Esophagus muscularis mucosa (tissue), 4 donors: ENCODE data around the gene TRPM6. TPM values are rescaled to one million over a fixed set of nuclear protein-coding genes. Genes with fewer than 3 reads are reported as not detected.

Experiments
- DNase-seq: peaks from one replicate; pipeline ENCODE4 v3.0.0-alpha.2; 2017; ENCODE audit errors: extremely low spot score
- H3K27ac ChIP-seq, 4 donors: fragments of 200-600 bp; sonication (generic); replicated peaks in 1 of 4; 1 replicate in 3 of 4; 2 replicates in 1 of 4; pipeline ENCODE4 v1.5.1; 2016 to 2019; ENCODE audit warnings: mild to moderate bottlenecking in 1 of 4
- H3K27me3 ChIP-seq, 4 donors: fragments of 200-600 bp; sonication (generic); one replicate each; pipeline versions ENCODE4 v1.5.1 to v1.6.0; 2016 to 2019
- H3K36me3 ChIP-seq, 4 donors: fragments of 200-600 bp; sonication (generic); one replicate each; pipeline ENCODE4 v1.5.1; 2016 to 2019
- H3K4me1 ChIP-seq, 4 donors: fragments of 200-600 bp; sonication (generic); one replicate each; pipeline ENCODE4 v1.5.1; 2016 to 2019
- H3K4me3 ChIP-seq, 4 donors: fragments of 200-600 bp; sonication (generic); 1 replicate in 2 of 4; 2 replicates in 2 of 4; pipeline ENCODE4 v1.5.1; 2016 to 2019; ENCODE audit warnings: mild to moderate bottlenecking in 4 of 4, moderate library complexity in 1 of 4
- H3K9me3 ChIP-seq, 4 donors: fragments of 200-600 bp; sonication (generic); 1 replicate in 3 of 4; 2 replicates in 1 of 4; pipeline ENCODE4 v1.5.1; 2016 to 2019
- EP300 ChIP-seq: sonication (generic); formaldehyde crosslinking; IDR thresholded peaks from one replicate; pipeline ENCODE4 v1.6.1; 2017; ENCODE audit warnings: antibody characterized with exemption
- POLR2A ChIP-seq: fragments of 450-650 bp; IDR thresholded peaks from one replicate; pipeline ENCODE4 v1.6.1; 2017; ENCODE audit warnings: antibody characterized with exemption, moderate library complexity, mild to moderate bottlenecking, low read depth
- POLR2AphosphoS5 ChIP-seq, 2 donors: sonication (generic); formaldehyde crosslinking; IDR thresholded peaks; one replicate each; pipeline ENCODE4 v1.6.1; 2017; ENCODE audit warnings: antibody characterized with exemption in 2 of 2
- WGBS: methylation state at CpG from one replicate; pipeline ENCODE4 v1.1.5; 2018; 5-methylcytosine and 5-hydroxymethylcytosine counted together
- intact Hi-C: fragments of 100-400 bp; cut with DNase I; formaldehyde crosslinking; loops from one replicate; pipeline ENCODE4 v1.15.1; 2023
- small RNA-seq, 3 donors: library from RNA; depleted of rRNA; stranded (forward); fragments of <200 nt; gene quantifications; one replicate each; pipeline ENCODE3, GENCODE V24; 2016
- total RNA-seq, 4 donors: library from RNA; depleted of rRNA; stranded (reverse); fragments of >200 nt; gene quantifications; one replicate each; pipeline versions ENCODE4 v1.1.0 to v1.2.1, GENCODE V29; 2016
- TF ChIP-seq, protein P1 (sequence below), 3 experiments: fragments of 200-600 bp in 2 of 3; fragments of 450-650 bp in 1 of 3; sonication (generic) in 2 of 3; IDR thresholded peaks; one replicate each; pipeline ENCODE4 v1.5.1; 2017 to 2019; ENCODE audit warnings: antibody characterized with exemption in 3 of 3, mild to moderate bottlenecking in 2 of 3, moderate library complexity in 1 of 3

The TRPM6 gene
- total RNA-seq, 4 donors from 2014 or later, result 0.52 to 1.8 (median 1.2) TPM

DNA sequence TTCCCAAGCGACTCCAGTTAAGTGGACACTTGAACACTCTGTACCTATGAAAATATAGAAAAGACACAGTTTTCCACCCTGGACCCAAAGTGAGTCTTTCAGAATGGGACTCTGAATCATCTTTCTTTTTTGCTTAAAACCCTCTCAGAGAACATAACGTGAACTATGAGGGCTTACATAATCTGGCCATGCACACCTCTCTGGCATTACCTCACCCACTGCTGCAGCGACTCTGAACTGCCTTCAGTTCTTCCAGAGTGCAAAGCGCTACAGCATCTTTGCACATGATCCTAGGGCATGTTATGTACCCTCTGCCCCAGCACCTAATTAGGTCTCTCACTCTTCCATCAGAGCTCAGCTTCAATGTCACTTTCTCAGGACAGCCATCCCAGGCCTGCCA lies 204.4 kb downstream of the TRPM6 start:
- no peaks in the 10 kb centered on the region for H3K36me3 ChIP-seq
- TF ChIP-seq POLR2AphosphoS5 (IDR thresholded peaks at IDR 0.05), result no peak
- DNase-seq, result no peak
- intact Hi-C loops, result no loop called here
- no peaks in the 10 kb centered on the region for H3K27me3 ChIP-seq
- H3K27ac ChIP-seq, result no peak overlapping the region
- no peaks in the 10 kb centered on the region for H3K9me3 ChIP-seq
- no peaks in the 10 kb centered on the region for H3K4me1 ChIP-seq
- WGBS, result 93% methylated on average over 4 of the region's 4 CpGs
- no peak overlapping the region for H3K4me3 ChIP-seq

DNA sequence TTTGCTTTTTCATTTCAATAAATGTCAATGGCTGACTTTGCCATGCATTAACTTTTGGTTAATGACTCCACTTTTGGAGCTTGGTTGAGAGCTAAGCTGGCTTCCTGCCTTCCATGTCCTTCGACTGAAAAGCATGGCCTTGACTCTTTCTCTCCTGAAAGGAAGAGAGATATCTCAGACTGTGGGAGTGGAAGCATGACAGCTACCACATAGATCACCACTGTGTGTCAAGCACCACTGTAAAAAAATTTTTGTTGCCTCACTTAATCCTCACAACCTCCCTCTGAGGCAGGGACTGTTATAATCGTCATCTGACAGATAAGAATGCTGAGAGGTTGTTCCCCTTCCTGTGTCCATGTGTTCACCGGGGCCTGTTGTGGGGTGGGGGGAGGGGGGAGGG lies 205.8 kb downstream of the TRPM6 start:
- TF ChIP-seq EP300, result no peak
- TF ChIP-seq POLR2AphosphoS5 (IDR thresholded peaks at IDR 0.05), result no peak
- TF ChIP-seq POLR2A, result no peak
- TF ChIP-seq, protein P1, sequence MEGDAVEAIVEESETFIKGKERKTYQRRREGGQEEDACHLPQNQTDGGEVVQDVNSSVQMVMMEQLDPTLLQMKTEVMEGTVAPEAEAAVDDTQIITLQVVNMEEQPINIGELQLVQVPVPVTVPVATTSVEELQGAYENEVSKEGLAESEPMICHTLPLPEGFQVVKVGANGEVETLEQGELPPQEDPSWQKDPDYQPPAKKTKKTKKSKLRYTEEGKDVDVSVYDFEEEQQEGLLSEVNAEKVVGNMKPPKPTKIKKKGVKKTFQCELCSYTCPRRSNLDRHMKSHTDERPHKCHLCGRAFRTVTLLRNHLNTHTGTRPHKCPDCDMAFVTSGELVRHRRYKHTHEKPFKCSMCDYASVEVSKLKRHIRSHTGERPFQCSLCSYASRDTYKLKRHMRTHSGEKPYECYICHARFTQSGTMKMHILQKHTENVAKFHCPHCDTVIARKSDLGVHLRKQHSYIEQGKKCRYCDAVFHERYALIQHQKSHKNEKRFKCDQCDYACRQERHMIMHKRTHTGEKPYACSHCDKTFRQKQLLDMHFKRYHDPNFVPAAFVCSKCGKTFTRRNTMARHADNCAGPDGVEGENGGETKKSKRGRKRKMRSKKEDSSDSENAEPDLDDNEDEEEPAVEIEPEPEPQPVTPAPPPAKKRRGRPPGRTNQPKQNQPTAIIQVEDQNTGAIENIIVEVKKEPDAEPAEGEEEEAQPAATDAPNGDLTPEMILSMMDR (IDR thresholded peaks at IDR 0.05), result no peak
- Histone ChIP-seq H3K27me3 (no peaks in the 10 kb centered on the region), H3K4me1 (no peaks in the 10 kb centered on the region), H3K4me3 (no peak overlapping the region), H3K27ac (no peak overlapping the region), H3K9me3 (no peaks in the 10 kb centered on the region), H3K36me3 (no peaks in the 10 kb centered on the region)
- 45% methylated on average over 3 of the region's 3 CpGs for WGBS
- DNase-seq, result no peak
- intact Hi-C loops, result no loop called here

DNA sequence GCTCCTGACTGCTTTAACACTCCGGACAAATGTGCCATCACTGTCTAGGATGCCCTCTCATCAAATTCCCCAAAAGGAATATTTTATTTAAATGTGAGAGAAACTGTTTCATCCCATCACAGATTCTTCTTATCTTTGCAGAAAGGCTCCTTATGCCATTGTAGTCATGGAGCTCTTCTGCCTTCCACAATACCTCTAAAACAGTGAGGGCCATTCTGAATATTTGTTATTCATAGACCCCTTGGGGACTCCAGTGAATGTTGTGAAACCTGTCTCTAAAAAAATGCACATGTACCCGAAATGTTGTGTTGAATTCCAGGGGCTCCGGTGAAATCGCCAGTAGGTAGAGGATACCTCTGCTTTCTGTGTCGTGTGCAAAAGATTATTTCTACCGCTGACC lies 213.6 kb downstream of the TRPM6 start:
- intact Hi-C loops, result no loop called here
- H3K4me3 ChIP-seq, result no peak overlapping the region
- no peaks in the 10 kb centered on the region for H3K36me3 ChIP-seq
- no peak for DNase-seq
- WGBS, result 86% methylated on average over 6 of the region's 6 CpGs
- TF ChIP-seq EP300 (no peak), POLR2AphosphoS5 (IDR thresholded peaks at IDR 0.05) (no peak), POLR2A (no peak)
- TF ChIP-seq, protein P1 (IDR thresholded peaks at IDR 0.05), result no peak
- H3K4me1 ChIP-seq, result no peaks in the 10 kb centered on the region
- H3K9me3 ChIP-seq, result no peaks in the 10 kb centered on the region
- no peak overlapping the region for H3K27ac ChIP-seq
- H3K27me3 ChIP-seq, result no peaks in the 10 kb centered on the region

Small RNA genes within 50 kb of the gene (small RNA-seq; reads per million reads assigned to genes)
- gene RNU6-445P, result 0 reads per million in 3 donors

Other genes starting within 250 kb of the TRPM6 start
- gene C9orf40, start 65.0 kb upstream of the TRPM6 start, total RNA-seq, result 1 to 10 TPM; 4.0 to 6.2 (median 5.5) TPM
- 10 to 100 TPM in 3 of 4 donors, 1 to 10 TPM in 1; 8.5 to 13.8 (median 11.1) TPM for gene CARNMT1, start 140.4 kb upstream of the TRPM6 start, total RNA-seq
- 10 to 100 TPM in 2 of 4 donors, 1 to 10 TPM in 2; 5.4 to 18.3 (median 10.0) TPM for gene NMRK1, start 200.2 kb upstream of the TRPM6 start, total RNA-seq
- 10 to 100 TPM; 22.9 to 29.3 (median 26.9) TPM for gene OSTF1, start 200.6 kb upstream of the TRPM6 start, total RNA-seq